ENCODE measurements around the gene LARP4.
"Not testable (repeated sequence)": the region's sequence is repeated elsewhere in the genome, so short reads cannot be mapped to it uniquely, and the experiment has no call there.

The LARP4 gene

DNA sequence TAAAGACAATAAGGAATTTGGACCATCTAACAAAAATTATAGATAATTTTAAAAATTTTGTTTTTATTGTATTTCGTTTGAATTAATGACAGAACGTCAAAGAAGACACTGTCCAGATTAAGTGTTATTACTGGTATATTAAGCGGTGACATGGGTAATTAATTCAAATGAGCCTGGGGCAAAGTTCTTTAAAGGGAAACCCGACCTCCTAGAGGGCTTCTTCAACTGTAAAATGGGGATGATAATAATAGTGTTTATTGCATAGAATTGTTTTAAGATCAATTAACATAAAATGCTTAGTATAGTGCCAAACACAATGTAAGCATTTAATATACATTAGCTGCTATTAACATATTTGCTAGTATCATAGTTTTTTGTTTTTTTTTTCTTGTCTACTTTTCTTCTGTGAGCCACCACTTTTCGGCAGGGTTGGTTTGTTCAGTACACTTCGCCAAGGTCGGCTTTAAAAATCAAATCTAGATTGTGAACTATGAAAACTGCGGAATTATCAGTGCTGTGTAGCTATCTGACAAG, 514 bp upstream of the LARP4 start:
- DNase-seq (ENCODE audit: extremely low read depth in 1 of 2, low read depth in 1 of 2) = no peak

DNA sequence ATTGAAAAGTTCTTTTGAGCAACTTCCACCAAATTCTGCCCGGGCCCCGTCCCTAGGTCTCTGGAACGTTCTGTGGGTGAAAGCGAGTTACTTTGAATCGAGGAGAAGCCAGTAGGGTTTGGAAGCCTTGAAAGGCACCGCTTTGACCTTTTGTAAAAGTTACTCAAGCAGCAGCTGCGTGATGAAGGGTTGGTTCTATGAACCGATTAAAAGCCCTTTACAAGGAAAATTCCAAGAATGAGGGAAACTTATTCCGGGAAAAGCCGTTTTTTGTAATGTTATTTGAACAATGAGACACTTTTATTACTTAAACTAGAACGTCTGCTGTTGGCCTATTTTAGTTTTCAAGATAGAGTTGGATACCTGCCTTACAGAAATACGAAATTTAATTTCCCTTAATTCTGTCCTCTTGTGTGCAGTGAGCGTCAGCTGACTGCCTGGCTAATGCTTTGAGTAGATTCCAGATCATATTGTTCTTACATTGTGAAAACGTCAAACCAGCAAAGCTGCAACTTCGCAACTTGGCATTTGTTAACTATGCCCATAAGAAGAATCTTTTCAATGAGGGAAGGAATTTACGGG, 906 bp downstream of the LARP4 start:
- DNase-seq (ENCODE audit: extremely low read depth in 1 of 2, low read depth in 1 of 2) = no peak

DNA sequence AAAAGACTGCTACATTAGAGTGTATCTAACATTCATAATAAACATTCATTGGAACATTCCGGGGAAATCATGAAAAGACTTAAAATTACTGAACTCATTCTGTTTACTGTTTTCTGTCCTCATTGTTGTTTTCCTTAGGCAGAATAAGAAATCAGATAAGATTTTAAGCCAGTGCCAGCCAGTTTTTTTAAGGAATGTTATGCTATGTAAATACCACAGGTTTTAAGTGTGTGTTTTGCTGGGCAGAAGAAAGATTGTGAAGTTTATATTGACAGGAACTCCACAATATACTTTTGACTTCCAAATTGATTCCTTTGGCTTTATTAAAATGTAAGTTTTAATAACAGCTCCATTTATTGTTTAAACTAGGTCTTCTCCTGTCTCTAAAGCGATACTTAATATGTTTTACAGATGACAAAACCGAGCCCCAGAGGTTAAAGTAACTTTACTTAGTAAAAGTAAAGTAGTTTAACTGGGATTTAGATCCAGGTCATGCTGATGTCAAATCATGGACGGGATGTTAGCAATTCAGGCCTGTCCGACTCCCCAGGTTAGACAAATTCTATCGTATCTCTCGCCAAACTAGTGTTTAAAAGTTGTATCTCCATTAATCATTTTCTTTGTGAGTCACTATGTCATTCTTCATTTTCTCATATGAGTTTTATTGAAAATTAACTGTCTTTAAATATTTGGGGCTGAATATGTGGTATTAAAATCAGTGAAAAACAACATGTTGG, 1.7 kb downstream of the LARP4 start:
- no peak for DNase-seq (ENCODE audit: extremely low read depth in 1 of 2, low read depth in 1 of 2)

DNA sequence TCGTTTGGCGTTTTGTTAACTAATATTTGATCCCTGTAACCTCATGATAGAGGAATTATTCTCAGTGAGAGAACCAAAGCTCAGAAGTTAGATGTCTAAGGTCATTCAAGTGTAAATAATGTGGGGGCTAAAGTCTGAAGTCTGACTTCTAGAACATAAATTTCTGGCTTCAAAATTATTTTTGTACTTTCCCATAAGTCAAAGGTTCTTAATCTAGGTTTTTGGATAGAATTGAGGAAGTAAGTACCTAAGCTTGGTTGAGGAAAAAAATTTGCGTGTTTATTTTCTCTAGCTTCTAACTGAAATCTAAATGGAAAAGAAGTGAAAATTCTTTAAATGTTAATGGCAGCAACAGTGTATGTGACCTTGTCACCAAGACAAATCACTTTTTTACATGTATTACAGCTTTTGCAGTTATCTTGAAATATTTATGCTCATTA, 2.3 kb downstream of the LARP4 start:
- DNase-seq (ENCODE audit: extremely low read depth in 1 of 2, low read depth in 1 of 2) = no peak

DNA sequence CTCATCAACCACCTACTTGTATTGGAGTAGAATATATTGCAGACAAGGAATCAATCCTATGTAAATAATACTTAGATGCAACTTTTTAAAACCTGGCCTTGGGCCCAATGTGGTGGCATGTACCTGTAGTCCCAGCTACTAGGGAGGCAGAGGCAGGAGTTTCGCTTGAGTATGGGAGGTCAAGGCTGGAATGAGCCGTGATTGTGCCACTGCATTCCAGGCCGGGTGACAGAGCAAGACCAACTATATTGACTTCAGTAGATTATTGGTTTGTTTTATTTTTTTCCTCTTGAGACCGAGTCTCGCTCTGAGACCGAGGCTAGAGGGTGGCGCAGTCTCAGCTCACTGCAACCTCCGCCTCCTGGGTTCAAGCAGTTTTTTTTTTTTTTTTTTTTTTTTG, 3.6 kb downstream of the LARP4 start:
- no peak for DNase-seq (ENCODE audit: extremely low read depth in 1 of 2, low read depth in 1 of 2)

DNA sequence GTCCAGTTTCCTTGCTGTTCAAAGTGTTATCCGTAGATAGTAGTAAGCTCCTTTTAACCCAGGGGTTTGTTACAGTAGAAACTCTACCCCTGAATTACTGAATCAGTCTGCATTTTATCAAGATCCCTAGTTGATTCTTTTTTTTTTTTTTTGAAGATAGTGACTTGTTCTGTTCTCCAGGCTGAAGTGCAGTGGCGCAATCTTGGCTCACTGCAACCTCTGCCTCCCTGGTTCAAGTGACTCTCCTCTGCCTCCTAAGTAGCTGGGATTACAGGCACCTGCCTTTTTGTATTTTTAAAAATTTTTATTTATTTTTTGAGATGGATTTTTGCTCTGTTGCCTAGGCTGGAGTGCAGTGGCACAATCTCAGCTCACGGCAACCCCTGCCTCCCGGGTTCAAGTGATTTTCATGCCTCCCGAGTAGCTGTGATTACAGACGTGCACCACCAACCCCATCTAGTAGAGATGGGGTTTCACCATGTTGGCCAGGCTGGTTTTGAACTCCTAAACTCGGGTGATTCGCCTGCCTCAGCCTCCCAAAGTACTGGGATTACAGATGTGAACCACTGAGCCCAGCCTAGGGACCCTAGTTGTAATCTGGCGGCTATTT, 10.5 kb downstream of the LARP4 start:
- DNase-seq (ENCODE audit: extremely low read depth in 1 of 2, low read depth in 1 of 2) = no peak

DNA sequence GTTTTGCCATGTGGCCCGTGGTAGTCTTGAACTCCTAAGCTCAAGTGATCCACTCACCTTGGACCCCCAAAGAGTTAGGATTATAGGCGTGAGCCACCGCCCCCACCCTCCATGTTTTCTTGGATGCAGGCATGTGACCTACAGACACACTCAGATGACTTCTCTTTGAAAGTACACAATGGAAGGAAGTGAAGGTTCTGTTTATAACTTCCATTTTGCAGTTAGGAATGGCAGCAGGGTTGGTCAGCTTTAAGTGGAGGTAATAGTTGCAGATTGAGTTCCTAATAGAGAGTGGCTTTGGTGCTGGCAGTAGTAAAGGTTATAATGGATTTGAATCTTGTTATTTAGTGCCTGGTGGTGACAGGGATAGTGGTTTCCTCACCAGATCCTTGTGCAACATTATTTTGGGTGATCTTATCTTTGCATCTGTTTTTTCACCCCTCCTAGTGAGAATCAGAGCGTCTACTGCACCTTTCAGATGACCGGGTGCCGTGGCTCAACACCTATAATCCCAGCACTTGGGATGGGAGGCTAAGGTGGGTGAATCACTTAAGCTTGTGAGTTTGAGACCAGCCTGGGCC, 15.3 kb downstream of the LARP4 start:
- no peak for DNase-seq (ENCODE audit: extremely low read depth in 1 of 2, low read depth in 1 of 2)

DNA sequence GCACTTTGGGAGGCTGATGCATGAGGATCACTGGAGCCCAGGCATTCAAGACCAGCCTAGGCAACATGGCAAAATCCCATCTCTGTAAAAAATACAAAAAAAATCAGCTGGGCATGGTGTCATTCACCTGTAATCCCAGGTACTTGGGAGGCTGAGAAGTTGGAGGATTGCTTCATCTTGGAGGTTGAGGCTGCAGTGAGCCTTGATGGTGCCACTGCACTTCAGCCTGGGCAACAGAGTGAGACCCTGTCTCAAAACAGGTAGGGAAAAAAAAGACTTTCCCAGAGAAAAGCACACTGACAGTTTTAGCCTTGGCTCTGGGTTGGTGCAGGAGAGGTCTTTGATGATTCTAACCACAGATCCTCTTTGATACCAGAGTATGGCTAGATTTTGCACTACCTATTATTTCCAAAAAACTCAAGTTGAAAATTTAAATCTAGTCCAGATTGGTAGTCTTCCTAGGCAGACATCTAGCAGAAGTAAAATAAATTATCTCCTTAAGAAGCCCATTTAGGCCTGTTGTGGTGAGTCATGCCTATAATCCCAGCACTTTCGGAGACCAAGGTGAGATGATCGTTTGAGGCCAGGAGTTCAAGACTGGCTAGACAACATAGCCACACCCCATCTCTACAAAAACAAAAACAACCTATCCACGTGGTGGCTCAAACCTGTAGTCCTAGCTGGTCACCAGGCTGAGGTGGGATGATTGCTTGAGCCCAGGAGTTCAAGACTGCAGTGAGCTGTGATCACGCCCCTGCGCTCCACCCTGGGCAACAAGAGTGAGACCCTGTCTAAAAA, 18.6 kb downstream of the LARP4 start:
- no peak for DNase-seq (ENCODE audit: extremely low read depth in 1 of 2, low read depth in 1 of 2)

DNA sequence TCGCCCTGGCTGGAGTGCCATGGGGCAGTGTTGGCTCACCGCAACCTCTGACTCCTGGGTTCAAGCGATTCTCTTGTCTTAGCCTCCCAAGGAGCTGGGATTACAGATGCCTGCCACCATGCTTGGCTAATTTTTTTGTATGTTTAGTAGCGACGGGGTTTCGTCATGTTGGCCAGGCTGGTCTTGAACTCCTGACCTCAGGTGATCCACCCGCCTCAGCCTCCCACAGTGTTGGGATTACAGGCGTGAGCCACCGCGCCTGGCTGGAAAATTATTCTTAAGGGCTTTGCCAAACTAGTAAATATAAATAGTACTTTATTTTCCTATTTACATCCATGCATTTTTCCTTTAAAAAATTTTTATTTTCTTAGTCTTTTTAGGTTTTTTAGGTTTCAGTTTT, 22.2 kb downstream of the LARP4 start:
- DNase-seq (ENCODE audit: extremely low read depth in 1 of 2, low read depth in 1 of 2) = not testable (repeated sequence)

DNA sequence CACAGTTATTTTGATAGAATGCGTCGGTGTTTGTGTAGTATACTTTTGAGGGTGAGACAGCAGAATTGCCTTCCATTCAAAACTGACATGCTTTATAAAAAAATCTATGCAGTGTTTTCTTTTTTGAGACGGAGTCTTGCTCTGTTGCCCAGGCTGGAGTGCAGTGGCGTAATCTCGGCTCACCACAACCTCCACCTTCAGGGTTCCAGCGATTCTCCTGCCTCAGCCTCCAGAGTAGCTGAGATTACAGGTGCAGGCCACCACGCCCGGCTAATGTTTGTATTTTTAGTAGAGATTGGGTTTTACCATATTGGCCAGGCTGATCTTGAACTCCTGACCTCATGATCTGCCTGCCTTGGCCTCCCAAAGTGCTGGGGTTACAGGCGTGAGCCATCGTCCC, 22.7 kb downstream of the LARP4 start:
- DNase-seq (ENCODE audit: extremely low read depth in 1 of 2, low read depth in 1 of 2) = not testable (repeated sequence)

DNA sequence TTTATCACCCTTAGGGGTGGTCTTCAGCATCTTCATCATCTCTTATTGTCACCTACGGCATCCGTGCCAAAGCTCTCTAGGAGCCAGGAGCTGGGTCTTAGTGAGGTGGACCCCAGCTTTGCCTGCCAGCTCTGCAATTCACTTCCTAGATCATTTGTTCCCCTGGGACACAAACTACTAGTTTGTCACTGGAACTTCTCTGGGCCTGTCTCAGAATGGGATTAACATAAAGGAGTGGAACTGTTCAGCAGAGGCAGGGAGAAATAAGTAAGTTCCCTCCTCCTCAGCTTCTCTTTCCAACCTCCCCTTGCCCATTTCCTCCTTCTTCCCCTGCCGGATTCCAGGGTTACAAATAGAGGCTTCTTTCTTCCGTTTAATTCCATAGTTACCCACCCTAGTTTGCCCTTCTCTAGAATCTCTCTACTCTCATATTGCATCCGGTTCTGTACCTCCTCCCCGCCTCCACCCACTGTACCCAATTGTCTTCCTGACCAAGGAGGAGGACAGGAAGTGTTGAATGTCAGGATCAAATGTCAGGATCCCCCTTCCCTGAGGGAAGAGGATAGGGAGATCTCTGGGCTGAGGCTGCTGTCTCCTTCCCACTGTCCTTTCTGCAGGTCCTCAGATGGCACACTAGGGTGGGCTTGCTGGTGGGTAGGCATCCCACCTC, 25.0 kb downstream of the LARP4 start:
- DNase-seq (ENCODE audit: extremely low read depth in 1 of 2, low read depth in 1 of 2) = no peak

DNA sequence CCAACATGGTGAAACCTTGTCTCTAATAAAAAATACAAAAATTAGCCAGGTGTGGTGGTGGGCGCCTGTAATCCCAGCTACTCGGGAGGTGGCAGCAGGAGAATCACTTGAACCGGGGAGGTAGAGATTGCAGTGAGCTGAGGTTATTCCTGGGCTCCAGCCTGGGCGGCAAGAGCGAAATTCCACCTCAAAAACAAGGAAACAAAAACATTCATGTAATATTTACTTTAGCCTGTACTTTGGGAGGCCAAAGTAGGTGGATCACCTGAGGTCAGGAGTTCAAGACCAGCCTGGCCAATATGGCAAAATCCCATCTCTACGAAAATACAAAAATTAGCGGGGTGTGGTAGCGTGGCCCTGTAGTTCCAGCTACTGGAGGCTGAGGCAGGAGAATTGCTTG, 31.0 kb downstream of the LARP4 start:
- not testable (repeated sequence) for DNase-seq (ENCODE audit: extremely low read depth in 1 of 2, low read depth in 1 of 2)

DNA sequence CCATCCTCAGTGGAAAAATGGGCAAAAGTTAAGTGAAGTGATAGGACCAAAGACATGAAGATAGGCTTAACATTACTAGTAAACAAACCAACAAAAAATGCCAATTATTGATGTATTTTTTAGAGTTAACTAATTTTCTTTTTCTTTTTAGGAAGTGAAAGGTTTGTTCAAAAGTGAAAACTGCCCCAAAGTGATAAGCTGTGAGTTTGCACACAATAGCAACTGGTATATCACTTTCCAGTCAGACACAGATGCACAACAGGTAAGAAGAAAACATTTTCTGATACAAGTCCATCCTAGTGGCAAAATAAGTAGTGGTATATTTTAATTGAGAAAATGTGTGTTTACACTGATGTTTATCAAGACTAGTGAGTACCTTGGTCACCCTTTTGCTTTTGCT, 39.6 kb downstream of the LARP4 start:
- DNase-seq (ENCODE audit: extremely low read depth in 1 of 2, low read depth in 1 of 2) = no peak

DNA sequence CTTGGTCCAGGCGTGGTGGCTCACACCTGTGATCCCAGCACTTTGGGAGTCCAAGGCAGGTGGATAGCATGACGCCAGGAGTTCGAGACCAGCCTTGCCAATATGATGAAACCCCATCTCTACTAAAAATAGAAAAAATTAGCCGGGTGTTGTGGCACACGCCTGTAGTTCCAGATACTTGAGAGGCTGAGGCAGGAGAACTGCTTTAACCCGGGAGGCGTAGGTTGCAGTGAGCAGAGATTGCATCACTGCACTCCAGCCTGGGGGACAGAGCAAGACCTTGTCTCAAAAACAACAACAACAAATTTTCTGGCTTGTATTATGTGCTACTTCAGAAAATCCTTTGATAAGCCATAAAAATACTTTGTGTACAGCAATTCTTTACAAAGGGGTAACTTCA, 41.1 kb downstream of the LARP4 start:
- no peak for DNase-seq (ENCODE audit: extremely low read depth in 1 of 2, low read depth in 1 of 2)

DNA sequence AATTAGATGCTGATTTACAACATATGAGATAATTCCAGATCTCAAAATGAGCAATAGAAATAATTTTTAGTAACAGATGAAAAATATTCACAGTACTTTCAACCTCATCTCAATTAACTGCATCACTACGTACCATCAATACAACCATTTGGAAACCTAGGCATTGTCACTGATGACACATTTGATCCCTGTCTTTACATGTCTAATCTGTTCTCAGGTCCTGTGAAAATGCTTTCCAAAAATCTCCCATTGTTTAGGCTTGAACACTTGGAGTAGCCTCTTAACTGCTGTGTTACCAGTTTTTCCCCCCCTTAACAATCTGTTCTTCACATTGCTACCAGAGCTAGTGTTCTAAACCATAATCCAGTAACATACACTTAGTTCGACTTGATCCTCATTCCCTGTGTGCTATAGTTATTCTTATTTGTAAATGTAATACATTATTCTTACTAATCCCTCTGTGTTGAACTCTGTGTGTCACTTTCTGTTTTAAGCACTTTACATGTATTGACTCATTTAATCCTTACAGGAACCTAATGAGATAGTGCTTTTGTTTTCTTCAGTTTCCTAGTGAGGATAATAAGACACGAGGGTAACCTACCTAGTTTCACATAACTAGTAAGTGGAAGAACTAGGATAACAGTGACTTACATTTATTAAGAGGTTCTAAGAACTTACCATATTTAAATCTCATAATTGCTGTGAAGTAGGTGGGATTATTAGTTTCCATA, 41.7 kb downstream of the LARP4 start:
- no peak for DNase-seq (ENCODE audit: extremely low read depth in 1 of 2, low read depth in 1 of 2)

DNA sequence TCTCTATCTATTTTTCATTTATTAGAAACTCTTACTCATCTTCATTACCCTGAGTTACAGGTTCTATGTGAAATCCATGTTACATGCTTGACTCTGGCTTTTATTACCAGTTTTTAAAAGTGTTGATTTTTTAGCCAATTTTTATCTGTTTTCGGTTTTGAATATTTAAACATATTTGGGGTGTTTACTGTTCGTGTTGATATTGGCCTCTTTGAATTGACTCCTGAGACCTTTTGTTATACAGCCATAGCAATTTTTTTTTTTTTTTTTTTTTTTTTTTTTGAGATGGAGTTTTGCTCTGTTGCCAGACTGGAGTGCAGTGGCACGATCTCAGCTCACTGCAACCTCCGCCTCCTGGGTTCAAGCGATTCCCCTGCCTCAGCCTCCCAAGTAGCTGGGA, 49.0 kb downstream of the LARP4 start:
- DNase-seq (ENCODE audit: extremely low read depth in 1 of 2, low read depth in 1 of 2) = not testable (repeated sequence)

DNA sequence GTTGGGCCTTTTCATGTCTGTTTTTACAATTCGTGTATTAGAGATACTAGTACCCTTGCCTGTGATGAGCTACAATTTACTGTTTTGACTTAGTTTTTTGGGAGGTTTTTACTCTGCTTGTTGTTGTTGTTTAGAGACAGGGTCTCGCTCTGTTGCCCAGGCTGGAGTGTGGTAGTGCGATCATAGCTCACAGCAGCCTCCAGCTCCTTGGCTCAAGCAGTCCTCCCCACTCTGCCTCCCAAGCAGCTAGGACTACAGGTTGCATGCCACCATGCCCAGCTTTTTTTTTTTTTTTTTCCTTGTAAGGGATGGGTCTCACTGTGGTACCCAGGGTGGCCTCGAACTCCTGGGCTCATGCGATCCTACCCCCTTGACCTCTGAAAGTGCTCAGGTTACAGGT, 52.1 kb downstream of the LARP4 start:
- no peak for DNase-seq (ENCODE audit: extremely low read depth in 1 of 2, low read depth in 1 of 2)

DNA sequence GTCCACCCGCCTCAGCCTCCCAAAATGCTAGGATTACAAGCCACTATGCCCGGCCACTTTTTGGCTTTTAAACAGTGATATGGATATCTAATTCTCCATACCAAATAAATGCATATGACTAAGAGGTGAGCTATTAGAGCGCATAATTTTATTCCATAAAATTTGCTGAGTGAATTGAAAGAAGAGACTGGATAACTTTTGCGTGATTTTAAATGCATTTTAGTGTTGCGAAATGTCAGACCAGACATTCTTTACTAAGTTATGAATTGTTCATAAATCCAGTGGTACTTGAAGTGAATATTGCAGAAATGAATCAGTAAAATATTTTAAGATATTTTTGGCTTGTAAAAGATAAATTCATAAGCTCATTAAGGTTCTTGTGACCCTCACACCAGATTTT, 53.2 kb downstream of the LARP4 start:
- no peak for DNase-seq (ENCODE audit: extremely low read depth in 1 of 2, low read depth in 1 of 2)

DNA sequence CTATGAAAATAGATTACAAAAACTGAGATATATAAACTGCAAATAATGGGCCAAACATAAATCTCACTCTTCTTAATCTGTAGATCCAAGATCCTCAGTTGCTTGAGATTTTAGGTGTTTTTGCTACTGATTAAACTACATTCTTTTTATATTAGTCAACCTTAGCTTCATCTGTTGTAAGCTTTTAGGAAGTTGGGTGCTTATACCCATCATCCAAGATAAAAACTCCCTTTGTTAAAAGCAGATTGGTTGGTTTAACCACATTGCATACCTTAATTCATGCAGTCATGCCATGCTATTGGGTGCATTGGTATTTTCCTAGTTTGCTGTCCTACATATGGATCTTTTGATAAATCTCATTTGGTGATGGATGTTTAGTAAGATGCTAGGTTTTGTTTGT, 57.9 kb downstream of the LARP4 start:
- no peak for DNase-seq (ENCODE audit: extremely low read depth in 1 of 2, low read depth in 1 of 2)

DNA sequence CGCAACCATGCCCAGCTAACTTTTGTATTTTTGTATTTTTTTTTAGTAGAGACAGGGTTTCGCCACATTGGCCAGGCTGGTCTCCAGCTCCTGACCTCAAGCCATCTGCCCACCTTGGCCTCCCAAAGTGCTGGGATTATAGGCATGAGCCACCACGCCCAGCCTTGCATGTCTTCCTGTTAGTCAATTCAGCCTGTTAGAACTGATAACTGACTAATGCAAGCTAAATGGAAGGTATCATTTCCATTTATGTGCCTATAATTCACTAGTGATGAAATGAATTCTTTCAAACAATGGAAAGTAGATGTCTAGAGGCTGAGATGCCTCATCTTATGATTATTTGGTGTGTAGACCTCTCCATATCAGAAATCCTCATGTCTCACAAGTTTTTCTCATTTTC, 66.8 kb downstream of the LARP4 start:
- DNase-seq (ENCODE audit: extremely low read depth in 1 of 2, low read depth in 1 of 2) = no peak
